Measurements from ENCODE around the gene CCNT2.
"Not testable (repeated sequence)": the region's sequence is repeated elsewhere in the genome, so short reads cannot be mapped to it uniquely, and the experiment has no call there.

CCNT2 gene

GRCh38 chr2:134918526-134919340 is at the start of gene CCNT2:
CCNT2 (plus strand) TSS chr2:134918822; CDS start chr2:134918855, 33 bp downstream.
- DNase-seq (ENCODE audit: low spot score) = peak; percentile 98

- DNase-seq (ENCODE audit: low spot score) = no peak
These were observed 48.5 kb upstream of the CCNT2 start for GRCh38 chr2:134869946-134870736.

DNA sequence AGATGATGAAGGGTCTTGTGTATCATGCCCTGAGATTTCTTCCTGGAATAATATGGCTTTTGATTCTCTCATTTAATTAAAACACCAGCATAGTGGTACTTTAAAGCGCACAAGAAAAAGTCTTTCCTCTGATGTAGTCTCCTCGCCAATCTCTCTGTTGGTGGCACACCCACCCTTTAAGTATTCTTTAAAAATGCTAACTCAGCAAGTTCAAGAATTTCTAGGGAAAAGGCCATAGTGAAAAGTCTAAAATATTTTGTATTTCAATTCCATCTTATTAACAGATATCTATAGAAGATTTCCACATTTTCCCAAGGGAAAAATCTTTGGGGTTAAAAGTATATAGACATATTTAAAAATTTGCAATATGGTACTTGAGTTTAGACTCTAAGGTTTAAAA is 45.5 kb upstream of the CCNT2 start:
- DNase-seq (ENCODE audit: low spot score) = no peak

DNA sequence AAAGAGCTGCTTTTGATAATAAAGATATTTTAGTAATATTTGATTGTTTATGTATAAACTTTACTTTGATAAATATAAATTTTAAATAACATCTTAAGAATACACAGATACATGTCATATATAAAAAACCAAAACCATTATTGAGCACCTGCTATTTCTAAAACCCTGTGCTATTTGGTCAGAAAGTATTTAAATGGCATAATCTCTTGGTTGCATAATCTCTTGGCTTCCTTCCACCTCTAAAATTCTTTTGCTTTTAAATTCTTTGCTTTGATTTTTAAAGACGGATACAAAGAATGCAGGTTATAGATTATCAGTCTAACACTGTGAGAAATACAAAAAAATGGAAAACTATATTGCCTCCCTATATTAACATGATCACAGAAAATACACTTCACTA is 43.3 kb upstream of the CCNT2 start:
- no peak for DNase-seq (ENCODE audit: low spot score)

DNA sequence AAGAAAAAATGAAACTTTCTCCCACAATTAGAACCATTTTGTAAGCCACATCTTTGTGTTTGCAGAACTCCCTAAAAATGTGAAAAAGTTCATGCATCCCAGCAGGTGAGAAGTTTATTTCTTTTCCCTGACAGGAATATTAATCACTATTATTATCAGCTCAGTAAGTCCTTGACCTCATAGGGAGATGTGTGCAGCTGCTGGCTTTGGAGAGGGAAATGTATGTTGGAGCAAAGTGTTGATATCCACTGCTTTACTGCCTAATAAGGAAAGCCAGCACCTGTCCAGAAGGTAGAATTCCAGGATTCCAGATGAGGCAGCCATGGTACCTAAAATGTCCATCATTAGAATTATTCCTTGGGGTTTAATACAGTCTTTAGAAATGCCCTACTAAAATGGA is 35.8 kb upstream of the CCNT2 start:
- no peak for DNase-seq (ENCODE audit: low spot score)

- no peak for DNase-seq (ENCODE audit: low spot score)
These were observed 34.9 kb upstream of the CCNT2 start for GRCh38 chr2:134883552-134884293.

GRCh38 chr2:134884435-134884834 is 34.2 kb upstream of the CCNT2 start:
- no peak for DNase-seq (ENCODE audit: low spot score)

- no peak for DNase-seq (ENCODE audit: low spot score)
These were observed 26.2 kb upstream of the CCNT2 start for GRCh38 chr2:134892282-134893035.

DNA sequence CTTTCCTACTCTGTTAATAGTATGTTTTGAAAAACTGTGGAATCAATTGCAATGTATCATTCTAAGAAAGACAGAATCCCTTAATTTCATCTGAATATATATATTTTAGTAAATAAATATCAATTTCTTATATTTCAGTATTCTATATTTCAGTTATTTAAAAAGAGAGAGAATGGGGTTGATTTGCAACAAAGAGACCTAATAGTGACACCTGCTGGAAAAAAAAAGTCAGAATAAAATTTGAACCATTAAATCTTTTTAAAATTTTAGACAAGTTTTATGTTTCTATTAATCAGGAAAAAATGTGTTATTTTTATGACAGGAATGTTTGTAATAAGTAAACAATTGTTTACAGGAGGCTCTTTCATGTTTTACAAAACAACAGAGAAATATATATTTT is 20.7 kb upstream of the CCNT2 start:
- DNase-seq (ENCODE audit: low spot score) = peak; percentile 44

GRCh38 chr2:134899204-134899603 is 19.4 kb upstream of the CCNT2 start:
- no peak for DNase-seq (ENCODE audit: low spot score)

DNA sequence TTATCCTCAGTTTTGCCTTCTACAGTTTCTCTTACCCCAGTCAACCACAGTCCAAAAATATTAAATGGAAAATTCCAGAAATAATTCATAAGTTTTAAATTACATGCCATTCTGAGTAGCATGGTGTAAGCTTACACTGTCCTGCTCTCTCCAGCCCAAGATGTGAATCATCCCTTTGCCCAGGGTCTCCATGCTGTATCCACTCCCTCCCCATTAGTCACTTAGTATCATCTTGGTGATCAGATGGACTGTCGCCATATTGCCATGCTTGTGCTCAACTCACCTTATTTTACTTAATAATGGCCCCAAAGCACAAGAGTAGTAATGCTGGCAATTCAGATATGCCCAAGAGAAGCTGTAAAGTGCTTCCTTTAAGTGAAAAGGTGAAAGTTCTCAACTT is 18.5 kb upstream of the CCNT2 start:
- no peak for DNase-seq (ENCODE audit: low spot score)

DNA sequence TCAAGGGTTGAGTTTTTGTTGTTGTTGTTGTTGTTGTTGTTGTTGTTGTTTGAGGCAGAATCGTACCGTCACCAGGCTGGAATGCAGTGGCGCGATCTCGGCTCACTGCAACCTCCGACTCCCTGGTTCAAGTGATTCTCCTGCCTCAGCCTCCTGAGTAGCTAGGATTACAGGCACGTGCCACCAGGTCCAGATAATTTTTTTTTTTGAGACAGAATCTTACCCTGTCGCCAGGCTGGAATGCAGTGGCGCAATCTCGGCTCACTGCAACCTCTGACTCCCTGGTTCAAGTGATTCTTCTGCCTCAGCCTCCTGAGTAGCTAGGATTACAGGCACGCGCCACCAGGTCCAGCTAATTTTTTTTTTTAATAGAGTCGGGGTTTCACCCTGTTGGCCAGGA is 14.9 kb upstream of the CCNT2 start:
- DNase-seq (ENCODE audit: low spot score) = not testable (repeated sequence)

DNA sequence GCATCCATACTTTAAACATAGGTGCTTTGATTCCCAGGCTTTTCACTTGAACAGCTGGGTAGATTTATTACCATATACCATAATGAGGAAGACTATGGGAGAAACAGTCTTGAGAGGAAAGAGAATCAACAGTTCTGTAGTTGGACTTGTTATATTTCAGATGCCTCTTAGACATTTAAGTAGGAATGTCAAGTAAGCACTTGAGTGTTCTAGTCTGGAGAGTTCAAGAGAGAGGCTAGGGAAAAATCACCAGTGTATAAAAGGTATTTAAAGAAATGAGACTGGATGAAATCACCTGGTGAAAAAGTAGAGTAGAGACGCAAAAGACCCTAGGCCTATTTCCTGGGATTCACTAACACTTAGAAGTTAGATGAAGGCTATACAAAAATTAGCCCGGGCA is 13.5 kb upstream of the CCNT2 start:
- no peak for DNase-seq (ENCODE audit: low spot score)

DNA sequence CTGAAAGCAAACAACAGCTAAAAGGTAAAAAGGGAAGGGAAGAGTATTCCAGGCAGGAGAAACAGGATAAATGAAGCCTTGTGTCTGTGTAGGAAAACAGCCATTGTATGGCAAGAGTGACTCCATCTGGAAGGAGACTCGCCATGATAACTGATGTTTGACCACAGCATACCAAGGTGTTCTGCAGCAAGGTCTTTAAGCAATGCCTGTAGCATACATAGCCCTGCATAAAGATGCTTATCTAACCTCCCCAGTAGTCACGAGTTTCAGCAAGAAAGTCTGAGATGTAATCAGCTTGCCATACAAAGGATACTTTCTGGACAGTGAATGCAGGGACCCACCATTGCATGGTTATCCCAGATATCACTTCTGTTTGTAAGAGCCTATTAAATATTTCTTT is 11.9 kb upstream of the CCNT2 start:
- DNase-seq (ENCODE audit: low spot score) = no peak

- DNase-seq (ENCODE audit: low spot score) = not testable (repeated sequence)
These were observed 11.0 kb upstream of the CCNT2 start for GRCh38 chr2:134907441-134908116.

GRCh38 chr2:134910763-134911399 is 7.7 kb upstream of the CCNT2 start:
- no peak for DNase-seq (ENCODE audit: low spot score)

GRCh38 chr2:134911400-134911785 is 7.2 kb upstream of the CCNT2 start:
- no peak for DNase-seq (ENCODE audit: low spot score)

- no peak for DNase-seq (ENCODE audit: low spot score)
These were observed 6.3 kb upstream of the CCNT2 start for GRCh38 chr2:134912361-134912760.

GRCh38 chr2:134917360-134917865 is 1.2 kb upstream of the CCNT2 start:
- DNase-seq (ENCODE audit: low spot score) = no peak

DNA sequence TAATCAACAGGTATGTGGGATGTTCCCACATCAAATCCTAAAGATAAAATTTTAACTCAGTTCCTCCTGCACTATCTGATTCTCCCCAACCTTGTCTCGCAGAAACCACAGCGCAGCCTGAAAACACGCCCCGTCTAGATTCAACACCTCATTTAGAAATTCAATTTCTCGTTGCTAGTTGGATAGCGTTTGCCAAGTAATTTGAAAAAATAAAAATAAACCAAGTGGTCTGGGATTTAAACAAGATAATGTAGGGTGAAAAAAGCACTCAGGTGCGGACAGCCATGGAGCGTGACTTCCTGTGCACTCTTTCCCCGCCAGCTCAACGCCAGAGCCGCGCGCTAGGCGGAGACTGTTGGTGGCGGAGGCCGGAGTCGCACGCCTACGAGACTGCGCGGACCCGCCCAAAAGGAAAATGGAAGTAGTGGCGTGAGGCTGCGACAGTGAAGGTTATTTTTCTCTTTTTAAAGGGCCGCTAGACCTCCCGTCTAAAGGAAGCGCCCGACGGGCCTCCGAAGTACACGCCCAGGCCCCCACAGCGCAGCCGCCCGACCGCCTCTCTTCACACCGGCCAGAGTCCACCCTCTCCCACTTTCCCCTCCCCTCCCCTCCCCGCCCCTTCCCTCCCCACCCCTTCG is 615 bp upstream of the CCNT2 start:
- DNase-seq (ENCODE audit: low spot score) = no peak
